HG03571 (cell line): Measurements from ENCODE around the gene DGLUCY.
A peak's percentile ranks its signal among the peaks of the same experiment; 100 is the strongest.
"Not testable (repeated sequence)": the region's sequence is repeated elsewhere in the genome, so short reads cannot be mapped to it uniquely, and the experiment has no call there.

Experiments used
- ATAC-seq: cut with Tn5 transposase; IDR thresholded peaks from one replicate; pipeline ENCODE4 v1.9.1; 2021; ENCODE audit not compliant: unreplicated experiment

The DGLUCY gene

GRCh38 chr14:91108941-91109611 lies 4.8 kb upstream of the DGLUCY start:
- ATAC-seq: no peak

DNA sequence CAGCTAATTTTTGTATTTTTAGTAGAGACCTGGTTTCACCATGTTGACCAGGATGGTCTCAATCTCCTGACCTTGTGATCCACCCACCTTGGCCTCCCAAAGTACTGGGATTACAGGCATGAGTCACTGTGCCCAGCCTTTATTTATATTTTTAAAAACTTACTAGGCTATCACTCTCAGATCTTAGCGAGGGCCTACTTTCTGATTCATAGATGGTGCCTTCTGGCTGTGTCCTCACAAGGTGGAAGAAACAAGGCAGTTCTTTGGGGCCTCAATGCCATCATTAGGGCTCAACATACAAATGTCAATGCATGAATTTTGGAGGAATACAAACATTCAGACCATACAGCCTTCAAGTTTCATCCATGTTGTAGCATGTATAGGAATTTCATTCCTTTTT lies 2.4 kb upstream of the DGLUCY start:
- no peak for ATAC-seq

- ATAC-seq: no peak
Observed at GRCh38 chr14:91112194-91112593, 1.7 kb upstream of the DGLUCY start.

GRCh38 chr14:91114079-91115065 lies 499 bp downstream of the DGLUCY start:
- ATAC-seq: peak; percentile 78

DNA sequence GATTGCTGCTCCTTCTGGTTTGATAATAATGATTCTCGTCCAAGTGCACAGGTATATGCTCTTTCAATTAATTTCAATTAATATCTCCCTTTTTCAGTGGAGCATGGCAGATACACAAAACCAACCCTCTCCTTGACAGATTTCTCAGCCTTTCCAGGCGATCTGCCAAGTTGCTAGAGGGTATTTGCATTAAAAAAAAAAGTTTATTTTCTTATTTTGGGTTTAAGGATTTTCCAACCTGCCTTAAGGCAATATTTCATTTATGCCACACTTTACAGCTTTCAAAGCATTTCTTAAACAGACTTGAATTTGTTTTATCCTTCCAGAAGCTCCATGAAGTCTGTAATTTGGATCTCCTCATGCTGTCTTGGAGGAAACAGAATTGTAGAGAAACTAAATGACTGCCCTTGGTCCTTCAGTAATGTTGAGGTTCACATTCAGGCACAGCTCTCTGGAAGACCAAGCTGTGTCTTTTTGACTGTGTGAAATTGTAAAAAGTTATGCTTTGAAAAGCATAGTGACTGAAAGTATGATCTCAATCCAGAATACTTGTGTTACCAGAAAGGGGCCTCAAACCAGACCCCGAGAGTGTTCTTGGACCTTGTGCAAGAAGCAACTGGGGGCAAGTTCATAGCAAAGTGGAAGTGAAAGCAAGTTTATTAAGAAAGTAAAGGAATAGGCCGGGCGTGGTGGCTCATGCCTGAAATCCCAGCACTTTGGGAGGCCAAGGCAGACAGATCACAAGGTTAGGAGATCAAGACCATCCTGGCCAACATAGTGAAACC lies 2.3 kb downstream of the DGLUCY start:
- no peak for ATAC-seq

DNA sequence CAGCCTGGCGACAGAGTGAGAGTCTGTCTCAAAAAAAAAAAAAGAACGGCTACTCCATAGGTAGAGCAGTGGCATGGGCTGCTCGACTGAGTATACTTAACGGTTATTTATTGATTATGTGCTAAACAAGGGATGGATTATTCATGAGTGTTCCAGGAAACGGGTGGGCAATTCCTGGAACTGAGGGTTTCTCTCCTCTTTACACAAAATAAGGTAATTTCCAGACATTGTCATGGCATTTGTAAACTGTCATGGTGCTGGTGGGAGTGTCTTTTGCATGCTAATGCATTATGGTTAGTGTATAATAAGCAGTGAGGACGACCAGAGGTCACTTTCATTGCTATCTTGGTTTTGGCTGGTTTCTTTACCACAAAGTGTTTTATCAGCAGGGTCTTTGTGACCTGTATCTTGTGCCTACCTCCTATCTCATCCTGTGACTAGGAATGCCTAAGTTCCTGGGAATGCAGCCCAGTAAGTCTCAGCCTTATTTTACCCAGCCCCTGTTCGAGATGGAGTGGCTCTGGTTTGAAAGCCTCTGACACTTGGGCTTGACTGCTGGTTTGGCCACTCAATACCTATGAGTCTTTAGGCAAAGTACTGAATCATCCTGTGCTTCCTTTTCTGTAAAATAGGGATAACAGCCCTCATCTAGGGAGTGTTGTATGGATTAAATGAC lies 3.2 kb downstream of the DGLUCY start:
- ATAC-seq: no peak

DNA sequence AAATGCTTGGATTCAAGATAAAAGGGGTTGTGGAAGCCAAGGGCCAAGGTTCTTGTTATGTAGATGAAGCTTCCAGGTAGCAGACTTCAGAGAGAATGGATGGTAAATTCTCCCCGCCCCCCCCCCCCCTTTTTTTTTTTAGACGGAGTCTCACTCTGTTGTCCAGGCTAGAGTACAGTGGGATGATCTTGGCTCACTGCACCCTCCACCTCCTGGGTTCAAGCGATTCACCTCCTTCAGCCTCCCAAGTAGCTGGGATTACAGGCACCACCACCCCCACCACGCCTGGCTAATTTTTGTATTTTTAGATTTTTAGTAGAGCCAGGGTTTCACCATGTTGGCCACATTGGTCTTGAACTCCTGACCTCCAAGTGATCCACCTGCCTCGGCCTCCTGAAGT lies 4.1 kb downstream of the DGLUCY start:
- no peak for ATAC-seq

DNA sequence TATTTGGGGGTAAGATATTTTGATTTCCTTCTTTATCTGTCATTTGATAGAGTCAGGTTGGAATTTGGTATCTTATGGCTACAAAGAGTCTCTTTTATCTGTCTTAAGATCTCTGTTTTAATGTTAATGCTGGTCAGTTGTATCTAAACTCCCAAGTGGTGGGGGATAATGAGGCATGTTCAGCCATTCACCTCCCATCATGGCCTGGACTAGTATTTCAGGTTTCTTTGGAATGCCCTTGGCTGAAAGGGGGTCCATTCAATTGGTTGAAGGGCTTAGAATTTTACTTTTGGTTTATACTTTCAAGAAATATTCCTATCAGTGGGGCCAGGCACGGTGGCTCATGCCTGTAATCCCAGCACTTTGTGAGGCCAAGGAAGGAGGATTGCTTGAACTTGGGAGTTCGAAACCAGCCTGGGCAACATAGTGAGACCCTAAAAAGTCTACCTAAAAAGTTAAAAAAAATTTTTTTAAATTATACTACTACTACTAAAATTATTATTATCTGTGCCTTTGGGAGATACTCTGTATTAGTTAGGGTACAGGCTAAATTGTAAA lies 4.7 kb downstream of the DGLUCY start:
- ATAC-seq: no peak

GRCh38 chr14:91119556-91120311 lies 5.9 kb downstream of the DGLUCY start:
- no peak for ATAC-seq

DNA sequence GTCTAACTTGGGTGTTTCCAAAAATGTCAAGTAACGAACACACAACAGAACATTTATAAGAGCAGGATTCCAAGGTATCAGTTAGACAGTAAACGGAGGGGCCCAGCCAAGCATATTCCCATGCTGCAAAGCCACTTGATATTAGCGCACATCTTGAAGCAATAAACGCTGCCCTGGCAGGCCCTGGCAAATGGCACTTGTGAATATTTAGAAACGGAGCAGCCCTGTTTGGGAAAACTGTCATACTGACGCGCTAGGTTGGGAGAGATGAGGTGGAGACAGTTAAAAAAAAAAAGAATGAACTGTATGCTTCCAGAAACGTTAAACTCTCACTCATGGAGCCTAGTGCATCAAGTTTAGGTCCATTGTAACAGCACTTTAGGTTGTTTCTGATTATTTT lies 9.3 kb downstream of the DGLUCY start:
- no peak for ATAC-seq

DNA sequence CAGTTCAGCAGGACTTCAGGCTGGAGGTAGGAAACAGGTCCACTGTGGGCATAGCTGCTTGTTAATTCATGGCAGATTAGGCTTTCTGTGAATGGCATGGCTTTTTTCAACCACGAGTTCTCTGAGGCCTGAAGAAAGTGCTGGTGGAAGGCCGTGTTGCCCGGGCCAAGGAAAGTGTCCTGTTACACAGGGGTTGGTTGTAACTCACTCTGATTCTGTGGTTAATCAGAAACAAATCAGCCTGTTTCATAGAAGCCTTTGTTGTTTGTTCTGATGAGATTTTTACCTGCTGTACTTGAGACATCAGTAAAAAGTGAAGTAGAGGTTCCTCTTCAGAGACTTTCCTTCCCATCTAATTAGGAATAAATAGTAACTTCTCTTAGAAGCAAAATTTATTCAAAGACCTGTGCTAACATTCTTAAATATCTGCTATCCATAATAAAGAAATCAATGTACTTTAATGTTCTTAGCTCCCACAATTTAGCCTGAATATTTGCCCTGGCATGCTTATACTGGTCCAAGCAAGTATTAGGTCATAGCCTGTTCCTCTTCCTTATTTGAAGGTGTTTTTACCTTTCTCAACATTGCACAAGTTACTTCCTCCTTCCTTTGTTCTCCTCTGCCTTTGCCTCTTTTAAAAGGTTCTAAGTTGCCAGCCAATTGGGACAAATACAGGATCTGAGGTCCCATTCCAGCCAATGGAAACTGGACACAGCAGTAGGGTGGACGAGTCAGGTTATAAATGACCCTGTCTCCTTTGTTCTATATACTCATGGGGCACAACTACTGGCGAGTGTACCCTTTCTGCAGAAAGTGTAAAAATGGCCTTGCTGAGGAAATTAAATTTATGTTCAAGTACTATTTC lies 10.8 kb downstream of the DGLUCY start:
- not testable (repeated sequence) for ATAC-seq

DNA sequence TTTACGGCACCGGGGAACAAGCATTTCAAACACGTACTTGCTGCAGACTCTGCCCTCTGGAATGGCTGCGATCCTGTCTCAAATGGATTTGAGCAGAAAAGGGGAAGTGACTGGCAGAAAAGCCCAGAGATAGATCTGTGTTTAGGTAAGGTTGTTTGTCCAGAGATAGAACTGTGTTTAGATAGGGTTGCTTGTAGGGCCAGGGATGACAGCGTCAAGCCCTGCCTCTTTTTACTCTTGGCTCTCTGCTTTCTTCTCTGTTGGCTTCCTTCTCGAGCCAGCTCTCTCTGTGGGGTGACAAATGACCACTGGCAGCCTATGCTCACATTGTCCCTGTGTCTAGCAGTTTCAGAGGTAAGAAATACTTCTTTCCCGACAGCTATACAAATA lies 11.4 kb downstream of the DGLUCY start:
- ATAC-seq: no peak

DNA sequence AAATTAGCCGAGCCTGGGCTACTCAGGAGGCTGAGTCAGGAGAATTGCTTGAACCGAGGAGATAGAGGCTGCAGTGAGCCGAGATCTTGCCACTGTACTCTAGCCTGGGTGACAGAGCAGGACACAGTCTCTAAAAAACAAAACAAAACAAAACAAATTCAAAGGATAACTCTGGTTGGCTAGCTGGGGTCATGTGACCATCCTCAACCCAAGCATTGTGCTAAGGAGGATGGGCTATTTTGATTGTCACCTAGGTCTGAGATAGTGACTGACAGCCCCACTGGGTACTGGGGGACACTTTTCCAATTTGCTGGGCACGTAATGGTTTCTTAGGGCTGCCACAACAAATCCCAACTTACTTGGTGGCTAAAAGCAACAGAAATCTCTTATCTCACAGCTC lies 11.9 kb downstream of the DGLUCY start:
- ATAC-seq: no peak

DNA sequence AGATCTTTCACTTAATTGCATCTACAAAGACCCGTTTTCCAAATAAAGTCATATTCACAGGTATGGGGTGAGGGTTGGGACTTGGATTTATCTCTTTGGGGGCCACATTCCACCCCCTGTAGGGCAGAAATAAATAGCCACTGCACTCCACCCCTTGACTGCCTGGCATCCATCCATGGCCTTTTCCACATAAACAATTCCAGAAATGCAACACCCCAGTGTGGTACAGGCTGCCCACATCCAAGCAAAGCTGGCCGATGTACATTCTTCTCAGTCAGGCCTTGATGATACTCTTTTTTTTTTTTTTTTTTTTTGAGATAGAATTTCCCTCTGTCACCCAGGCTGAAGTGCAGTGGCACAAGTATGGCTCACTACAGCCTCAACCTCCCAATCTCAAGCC lies 12.9 kb downstream of the DGLUCY start:
- no peak for ATAC-seq

GRCh38 chr14:91127401-91127801 lies 13.5 kb downstream of the DGLUCY start:
- ATAC-seq: no peak

DNA sequence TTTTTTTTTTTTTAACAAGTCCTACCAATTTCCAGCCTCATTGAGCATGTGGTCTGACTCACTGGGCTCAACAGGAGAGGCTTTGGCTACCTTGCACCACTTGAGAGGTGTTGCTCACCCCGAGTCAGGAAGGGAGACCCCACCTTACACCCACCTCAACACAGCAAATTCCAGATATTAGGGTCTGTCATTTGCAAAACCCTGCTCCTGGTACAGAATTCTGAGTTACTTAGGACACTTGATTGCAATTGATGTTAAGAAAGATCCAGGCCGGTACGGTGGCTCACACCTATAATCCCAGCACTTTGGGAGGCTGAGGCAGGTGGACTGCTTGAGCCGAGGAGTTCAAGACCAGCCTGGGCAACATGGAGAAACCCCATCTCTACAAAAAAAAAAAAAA lies 14.1 kb downstream of the DGLUCY start:
- no peak for ATAC-seq

DNA sequence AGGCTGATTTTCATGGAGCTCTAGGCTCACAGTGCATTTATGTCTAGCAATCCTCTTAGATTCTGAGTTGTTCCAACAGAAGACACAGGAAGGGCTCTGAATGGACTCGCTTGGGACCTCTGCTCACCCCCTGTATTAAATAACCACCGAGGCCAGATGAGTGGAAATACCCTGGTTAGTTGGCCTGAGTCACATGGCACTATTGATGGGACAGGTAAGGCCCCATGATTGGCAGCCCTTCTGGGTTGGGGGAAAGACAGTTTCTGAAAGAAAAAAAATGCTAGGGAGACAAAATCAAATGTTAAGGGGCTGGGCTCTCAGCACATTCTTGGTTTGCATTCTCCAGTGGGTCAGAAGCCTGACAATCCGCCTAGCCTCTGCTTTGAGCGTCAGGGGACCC lies 14.8 kb downstream of the DGLUCY start:
- ATAC-seq: no peak

GRCh38 chr14:91129261-91129660 lies 15.4 kb downstream of the DGLUCY start:
- ATAC-seq: no peak

GRCh38 chr14:91135039-91135438 lies 21.2 kb downstream of the DGLUCY start:
- ATAC-seq: no peak
